Kasumi-1 (cell line): ENCODE data around the gene ITGB1BP2.
"Not testable (repeated sequence)": the region's sequence is repeated elsewhere in the genome, so short reads cannot be mapped to it uniquely, and the experiment has no call there.

Experiments used
- DNase-seq, 2 experiments: peaks; one replicate each; lab custom pipeline; 2025; lab: John Stamatoyannopoulos, UW

Gene ITGB1BP2

DNA sequence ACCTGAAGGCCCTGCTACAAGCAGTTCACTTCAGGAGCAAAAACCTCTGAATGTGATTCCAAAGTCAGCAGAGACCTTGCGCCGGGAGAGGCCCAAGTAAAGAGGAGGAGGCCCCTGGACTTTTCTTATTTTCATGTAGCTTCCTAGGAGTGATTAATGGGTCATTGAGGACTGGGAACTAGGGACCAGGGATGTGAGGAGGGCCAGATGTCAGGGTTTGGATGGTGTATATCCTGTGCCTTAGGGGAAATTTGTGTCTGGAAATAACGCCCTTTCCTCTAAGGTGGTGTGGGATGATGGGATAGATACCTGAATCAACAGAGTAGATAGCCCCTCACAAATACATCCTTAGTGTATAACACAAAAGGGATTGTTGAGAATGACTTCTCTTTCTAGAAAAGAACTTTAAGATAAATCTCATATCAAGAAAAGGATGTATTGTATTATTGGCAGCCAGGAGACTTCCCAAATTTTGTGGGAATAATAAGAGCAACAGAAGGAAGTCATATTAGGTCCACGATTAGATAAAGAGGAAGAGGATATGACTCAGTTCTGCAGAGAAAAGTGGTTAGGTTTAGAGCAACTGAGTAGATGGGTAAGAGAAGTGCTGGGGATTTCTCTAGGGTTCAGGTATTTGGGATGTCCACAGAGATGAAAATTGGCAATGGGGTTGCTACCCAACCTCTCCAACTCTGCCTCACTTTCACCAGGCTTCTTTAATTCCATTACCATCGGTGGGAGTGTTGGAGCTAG, 1.1 kb downstream of the ITGB1BP2 start:
- DNase-seq = peak; percentile 43 to 52

DNA sequence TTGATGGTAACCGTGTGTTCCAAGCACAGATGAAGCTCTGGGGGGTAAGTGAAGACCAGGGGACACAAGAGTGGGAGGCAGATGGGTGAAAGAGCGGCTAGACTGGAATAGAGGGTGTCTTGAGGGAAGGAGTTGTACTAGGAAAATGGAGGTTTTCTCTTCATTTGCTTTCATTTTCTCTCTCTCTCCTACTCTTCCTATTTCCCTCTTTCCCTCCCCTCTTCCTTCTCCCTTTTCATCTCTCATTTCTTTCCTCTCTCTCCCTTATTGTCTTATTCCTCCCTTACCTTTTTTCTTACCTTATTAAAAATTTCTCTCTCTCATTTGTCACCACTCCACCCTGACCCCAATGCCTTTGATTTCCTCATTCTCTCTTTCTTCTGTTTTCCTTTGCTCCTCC, 3.0 kb downstream of the ITGB1BP2 start:
- DNase-seq = no peak

DNA sequence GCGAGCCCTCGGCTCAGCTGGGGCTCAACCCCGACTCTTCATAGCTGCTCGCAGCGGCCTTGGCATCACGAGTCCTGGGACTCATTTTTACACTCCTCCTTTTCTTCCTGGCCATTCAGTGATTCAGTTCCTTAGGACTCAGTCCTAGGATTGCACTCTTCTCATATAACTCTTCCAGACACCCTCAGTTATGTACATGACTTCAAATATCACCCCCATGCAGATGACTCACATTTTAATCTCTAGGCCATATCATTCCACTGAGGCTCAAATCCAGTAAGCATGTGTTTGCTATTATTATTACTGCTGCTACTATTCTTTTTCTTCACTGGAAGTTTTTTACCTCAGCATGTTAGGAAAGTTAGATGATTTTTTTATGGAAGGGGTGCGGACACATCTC, 14.4 kb downstream of the ITGB1BP2 start:
- DNase-seq = no peak

DNA sequence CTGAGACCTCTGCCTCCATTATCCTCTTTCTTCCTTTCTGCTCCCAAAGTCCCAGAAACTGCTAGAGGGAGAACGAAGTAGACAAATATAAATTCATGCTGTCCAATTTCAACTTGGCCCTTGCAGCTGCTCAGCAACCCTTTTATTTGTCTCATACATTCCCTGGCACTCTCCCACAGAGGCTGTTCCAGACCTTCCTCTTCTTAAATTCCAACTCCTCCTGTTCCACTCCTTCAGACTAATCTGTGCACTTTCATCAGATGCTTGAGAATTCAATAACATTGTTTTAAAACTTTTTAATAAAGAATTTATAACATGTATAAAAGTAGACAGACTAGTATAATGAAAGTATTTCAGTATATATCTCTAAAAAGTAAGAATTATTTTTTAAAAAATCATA, 15.4 kb downstream of the ITGB1BP2 start:
- DNase-seq = not testable (repeated sequence)

DNA sequence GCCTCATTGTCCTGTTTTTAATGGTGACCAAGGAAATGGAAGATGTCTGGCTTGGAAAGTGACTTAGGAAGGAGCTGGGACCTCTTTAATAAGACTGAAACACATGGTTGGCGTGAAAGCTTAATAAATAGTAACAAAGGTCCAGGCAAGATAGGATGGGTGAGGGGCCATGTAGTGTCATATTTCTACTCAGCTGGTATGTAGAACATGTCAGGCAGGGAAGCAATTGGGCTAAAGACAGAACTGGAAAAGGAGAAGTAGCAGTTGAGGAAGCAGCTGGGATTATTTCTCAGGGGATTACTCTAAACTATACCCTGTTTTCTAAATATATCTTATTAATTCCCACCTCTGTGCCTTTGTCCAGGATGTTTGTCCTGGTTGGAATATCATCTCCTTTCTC, 18.6 kb downstream of the ITGB1BP2 start:
- peak; percentile 68 to 74 for DNase-seq

DNA sequence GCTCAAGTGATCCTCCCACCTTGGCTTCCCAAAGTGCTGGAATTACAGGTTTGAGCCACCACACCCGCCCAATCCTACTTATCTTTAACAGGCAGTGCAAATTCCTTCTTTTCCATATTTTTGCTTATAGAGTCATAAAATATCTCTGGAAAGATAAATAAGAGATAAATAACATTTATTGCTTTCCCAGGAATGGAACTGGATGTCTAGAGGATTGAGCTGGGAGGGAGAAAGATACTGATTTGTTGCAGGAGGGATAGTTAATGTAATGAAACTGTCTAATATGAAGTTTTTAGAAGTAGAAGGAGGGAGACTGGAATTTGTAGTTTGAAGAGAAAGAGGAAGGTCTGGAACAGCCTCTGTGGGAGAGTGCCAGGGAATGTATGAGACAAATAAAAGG, 20.2 kb downstream of the ITGB1BP2 start:
- no peak for DNase-seq

DNA sequence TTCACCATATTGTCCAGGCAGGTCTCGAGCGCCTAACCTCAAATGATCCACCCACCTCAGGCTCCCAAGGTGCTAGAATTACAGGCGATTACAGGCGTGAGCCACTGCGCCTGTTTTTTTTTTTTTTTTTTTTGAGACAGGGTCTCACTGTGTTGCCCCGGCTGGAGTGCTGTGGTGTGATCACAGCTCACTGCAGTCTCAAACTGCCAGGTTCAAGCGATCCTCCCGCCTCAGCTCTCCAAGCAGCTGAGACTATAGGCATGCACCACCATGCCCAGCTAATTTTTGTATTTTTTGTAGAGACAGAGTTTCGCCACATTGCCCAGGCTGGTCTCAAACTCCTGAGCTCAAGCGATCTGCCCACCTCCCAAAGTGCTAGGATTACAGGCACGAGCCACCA, 22.9 kb downstream of the ITGB1BP2 start:
- DNase-seq = not testable (repeated sequence)

DNA sequence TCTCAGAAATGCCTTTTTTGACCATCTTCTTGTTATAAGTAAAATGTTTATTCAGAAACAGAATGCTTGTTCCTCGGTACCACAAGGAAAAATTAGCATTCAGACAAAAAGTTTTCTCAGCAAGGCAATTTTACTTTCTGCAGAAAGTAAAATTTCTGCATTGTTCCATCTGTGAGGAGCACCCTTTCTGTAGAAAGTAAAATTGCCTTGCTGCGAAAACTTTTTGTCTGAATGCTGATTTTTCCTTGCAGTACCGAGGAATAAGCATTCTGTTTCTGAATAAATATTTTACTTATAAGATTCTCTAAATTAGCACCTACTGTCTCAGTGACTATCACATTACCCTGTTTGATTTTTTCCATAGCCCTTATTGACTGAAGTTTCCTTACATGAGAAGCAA, 24.8 kb downstream of the ITGB1BP2 start:
- DNase-seq = no peak

DNA sequence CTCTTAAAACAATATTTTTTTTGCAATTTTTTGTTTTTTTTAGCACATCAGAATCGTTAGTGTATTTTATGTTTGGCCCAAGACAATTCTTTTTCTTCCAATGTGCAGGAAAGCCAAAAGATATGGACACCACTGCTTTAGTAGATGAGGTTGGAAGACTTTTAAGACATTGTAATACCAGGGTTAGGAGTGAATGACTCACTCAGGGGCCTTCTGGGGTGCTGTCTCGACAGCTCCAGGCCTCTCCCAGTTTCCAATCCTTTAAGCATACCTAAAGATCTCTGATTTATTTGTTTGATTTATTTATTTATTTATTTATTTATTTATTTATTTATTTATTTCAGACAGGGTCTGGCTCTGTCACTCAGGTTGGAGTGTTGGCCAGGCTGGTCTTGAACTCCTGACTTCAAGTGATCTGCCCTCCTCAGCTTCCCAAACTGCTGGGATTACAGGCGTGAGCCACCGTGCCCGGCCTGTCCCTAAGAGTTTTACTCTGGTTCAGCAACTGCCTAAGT, 47.7 kb downstream of the ITGB1BP2 start:
- DNase-seq = not testable (repeated sequence)

DNA sequence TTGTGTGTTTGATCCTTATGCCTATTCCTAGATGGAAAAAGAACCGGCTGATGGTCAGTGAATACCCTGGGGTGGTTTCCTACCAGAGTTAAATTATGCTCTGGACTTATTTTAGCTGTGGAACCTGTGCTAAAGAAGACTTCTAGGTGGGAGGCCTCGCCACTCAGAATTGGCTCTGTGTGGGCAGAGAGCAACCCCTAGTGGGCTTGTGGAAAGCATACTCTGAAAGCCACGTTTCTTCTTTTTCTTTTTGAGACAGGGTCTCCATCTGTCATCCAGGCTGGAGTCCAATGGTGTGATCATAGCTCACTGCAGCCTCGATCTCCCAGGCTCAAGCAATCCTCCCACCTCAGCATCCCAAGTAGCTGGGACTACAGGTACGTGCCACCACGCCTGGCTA, 48.3 kb downstream of the ITGB1BP2 start:
- DNase-seq = not testable (repeated sequence)

DNA sequence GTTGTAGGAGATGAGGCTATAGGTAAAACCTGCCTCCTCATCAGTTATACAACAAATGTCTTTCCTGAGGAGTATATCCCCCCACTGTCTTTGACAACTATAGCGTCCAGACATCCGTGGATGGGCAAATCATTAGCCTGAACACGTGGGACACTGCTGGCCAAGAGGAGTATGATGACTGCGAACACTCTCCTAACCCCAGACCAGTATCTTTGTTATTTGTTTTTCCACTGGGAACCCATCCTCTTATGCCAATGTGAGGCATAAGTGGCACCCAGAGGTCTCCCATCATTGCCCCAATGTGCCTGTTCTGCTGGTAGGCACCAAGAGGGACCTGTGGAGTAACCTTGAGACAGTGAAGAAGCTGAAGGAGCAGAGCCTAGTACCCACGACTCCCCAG, 50.9 kb downstream of the ITGB1BP2 start:
- not testable (repeated sequence) for DNase-seq
